ENCODE data around the gene NEXN.

- TF ChIP-seq, protein P1, sequence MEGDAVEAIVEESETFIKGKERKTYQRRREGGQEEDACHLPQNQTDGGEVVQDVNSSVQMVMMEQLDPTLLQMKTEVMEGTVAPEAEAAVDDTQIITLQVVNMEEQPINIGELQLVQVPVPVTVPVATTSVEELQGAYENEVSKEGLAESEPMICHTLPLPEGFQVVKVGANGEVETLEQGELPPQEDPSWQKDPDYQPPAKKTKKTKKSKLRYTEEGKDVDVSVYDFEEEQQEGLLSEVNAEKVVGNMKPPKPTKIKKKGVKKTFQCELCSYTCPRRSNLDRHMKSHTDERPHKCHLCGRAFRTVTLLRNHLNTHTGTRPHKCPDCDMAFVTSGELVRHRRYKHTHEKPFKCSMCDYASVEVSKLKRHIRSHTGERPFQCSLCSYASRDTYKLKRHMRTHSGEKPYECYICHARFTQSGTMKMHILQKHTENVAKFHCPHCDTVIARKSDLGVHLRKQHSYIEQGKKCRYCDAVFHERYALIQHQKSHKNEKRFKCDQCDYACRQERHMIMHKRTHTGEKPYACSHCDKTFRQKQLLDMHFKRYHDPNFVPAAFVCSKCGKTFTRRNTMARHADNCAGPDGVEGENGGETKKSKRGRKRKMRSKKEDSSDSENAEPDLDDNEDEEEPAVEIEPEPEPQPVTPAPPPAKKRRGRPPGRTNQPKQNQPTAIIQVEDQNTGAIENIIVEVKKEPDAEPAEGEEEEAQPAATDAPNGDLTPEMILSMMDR (conservative IDR thresholded peaks at IDR 0.05; ENCODE audit: low read length) = no peak
- TF ChIP-seq EZH2phosphoT487 (IDR thresholded peaks at IDR 0.05; ENCODE audit: borderline replicate concordance, low read depth, low read length) = no peak
Observed at GRCh38 chr1:77905603-77906002, 17.2 kb downstream of the NEXN start.

Measured in OCI-LY7 (cell line).